PC-3 (cell line): ENCODE data around the gene PIAS4. TPM values are rescaled to one million over a fixed set of nuclear protein-coding genes. Genes with fewer than 3 reads are reported as not detected.
A peak's percentile ranks its signal among the peaks of the same experiment; 100 is the strongest.

Experiments used
- ATAC-seq: fragments of 200-7000 bp; cut with Tn5 transposase; 2 replicates; pipeline ENCODE4 v1.9.1; 2020; ENCODE audit warnings: mild to moderate bottlenecking, moderate library complexity
- BruUV-seq: library from RNA; stranded (reverse); fragments of 400-500 nt; replicated peaks from 2 replicates; lab custom pipeline; 2021; lab: Mats Ljungman, UMichigan
- CTCF ChIA-PET: fragments of 300-600 bp; sonication (Branson Sonifier 250); formaldehyde crosslinking; loops from one replicate; lab custom pipeline; 2022; ENCODE audit warnings: antibody characterized with exemption; lab: Charles Lee
- POLR2A ChIA-PET: fragments of 300-600 bp; sonication (Branson Sonifier 250); formaldehyde crosslinking; loops from one replicate; lab custom pipeline; 2022; ENCODE audit warnings: antibody characterized with exemption; ENCODE audit not compliant: unreplicated experiment; lab: Charles Lee
- DNase-seq: peaks from one replicate; pipeline ENCODE4 v3.0.0-alpha.2; 2015
- H2AFZ ChIP-seq: fragments of 300-600 bp; sonication (generic); 2 replicates; pipeline ENCODE4 v1.6.0; 2016; ENCODE audit warnings: antibody characterized with exemption, low read length
- H3F3A ChIP-seq: fragments of 300-600 bp; sonication (generic); one replicate; pipeline ENCODE4 v1.6.0; 2017; ENCODE audit warnings: antibody characterized with exemption, low read length, control low read depth, mild to moderate bottlenecking; ENCODE audit not compliant: unreplicated experiment
- H3K27ac ChIP-seq: fragments of 300-600 bp; sonication (generic); 2 replicates; pipeline ENCODE4 v1.5.1; 2016; ENCODE audit warnings: mild to moderate bottlenecking, low read length
- H3K27me3 ChIP-seq: fragments of 300-600 bp; sonication (generic); 2 replicates; pipeline ENCODE4 v1.6.1; 2016; ENCODE audit warnings: low read length, mixed read lengths
- H3K36me3 ChIP-seq: fragments of 300-600 bp; sonication (generic); 2 replicates; pipeline ENCODE4 v1.6.1; 2016; ENCODE audit warnings: low read depth, mixed run types, low read length, mixed read lengths
- H3K4me1 ChIP-seq: fragments of 300-600 bp; sonication (generic); 2 replicates; pipeline ENCODE4 v1.5.1; 2016; ENCODE audit warnings: low read length; ENCODE audit not compliant: insufficient read depth
- H3K4me2 ChIP-seq: fragments of 300-600 bp; sonication (generic); 2 replicates; pipeline ENCODE4 v1.6.0; 2016; ENCODE audit warnings: low read length
- H3K4me3 ChIP-seq: fragments of 300-600 bp; sonication (generic); 2 replicates; pipeline ENCODE4 v1.5.1; 2016; ENCODE audit warnings: mild to moderate bottlenecking, low read length, mixed read lengths
- H3K79me2 ChIP-seq: fragments of 300-600 bp; sonication (generic); 2 replicates; pipeline ENCODE4 v1.6.1; 2017; ENCODE audit warnings: low read length, mixed read lengths
- H3K9ac ChIP-seq: fragments of 300-600 bp; sonication (generic); 2 replicates; pipeline ENCODE4 v1.6.0; 2016; ENCODE audit warnings: mild to moderate bottlenecking, low read length
- H3K9me2 ChIP-seq: fragments of 300-600 bp; sonication (generic); replicated peaks from 2 replicates; pipeline ENCODE4 v1.6.1; 2016; ENCODE audit warnings: mixed run types, low read length, mixed read lengths
- H3K9me3 ChIP-seq: fragments of 300-600 bp; sonication (generic); 2 replicates; pipeline ENCODE4 v1.6.1; 2016; ENCODE audit warnings: low read length, mixed read lengths
- H4K20me1 ChIP-seq: fragments of 300-600 bp; sonication (generic); 2 replicates; pipeline ENCODE4 v1.6.1; 2016; ENCODE audit warnings: low read length, mixed read lengths
- CTCF ChIP-seq: fragments of 300-600 bp; sonication (generic); conservative IDR thresholded peaks from 2 replicates; pipeline ENCODE4 v1.5.1; 2017; ENCODE audit warnings: antibody characterized with exemption, low read depth, mild to moderate bottlenecking, low read length
- EZH2 ChIP-seq: fragments of 300-600 bp; sonication (generic); IDR thresholded peaks from one replicate; pipeline ENCODE4 v1.6.1; 2017; ENCODE audit warnings: antibody characterized with exemption, mild to moderate bottlenecking, low read length; ENCODE audit not compliant: unreplicated experiment
- EZH2phosphoT487 ChIP-seq: fragments of 300-600 bp; sonication (generic); IDR thresholded peaks from 2 replicates; pipeline ENCODE4 v1.6.1; 2018; ENCODE audit warnings: mild to moderate bottlenecking, antibody characterized with exemption, low read length, borderline replicate concordance
- intact Hi-C: fragments of 100-400 bp; cut with micrococcal nuclease; formaldehyde crosslinking; loops from 2 replicates; pipeline ENCODE4 v1.9.0; 2023
- total RNA-seq: library from RNA; depleted of rRNA; stranded (reverse); fragments of >200 nt; gene quantifications from 2 replicates; pipeline ENCODE4 v1.2.3, GENCODE V29; 2014

Gene PIAS4
- total RNA-seq, 1 experiment from 2014 or later, result 21.0 TPM

GRCh38 chr19:4077007-4077374 lies 69.5 kb downstream of the PIAS4 start:
- TF ChIP-seq EZH2, result no peak
- TF ChIP-seq EZH2phosphoT487, result no peak
- TF ChIP-seq CTCF, result no peak
- no TSS peak for BruUV-seq
- Histone ChIP-seq H3K4me1 (no peaks in the 10 kb centered on the region), H3F3A (no peaks in the 10 kb centered on the region), H4K20me1 (no peaks in the 10 kb centered on the region), H3K27me3 (no peaks in the 10 kb centered on the region), H3K4me2 (no peak overlapping the region), H3K9ac (no peak overlapping the region), H3K36me3 (no peaks in the 10 kb centered on the region), H3K4me3 (no peak overlapping the region), H2AFZ (no peak overlapping the region), H3K9me3 (no peaks in the 10 kb centered on the region), H3K27ac (no peak overlapping the region), H3K79me2 (no peaks in the 10 kb centered on the region), H3K9me2 (no peaks in the 10 kb centered on the region)
- DNase-seq (no peak), ATAC-seq (no peak)
- intact Hi-C loops, result no loop called here
- ChIA-PET POLR2A (no interaction called here), CTCF (no interaction called here)

- no peaks in the 10 kb centered on the region for H3K9me2 ChIP-seq
- no peaks in the 10 kb centered on the region for H3K27me3 ChIP-seq
- H3K4me2 ChIP-seq, result peak overlapping the region; percentile 51
- no peaks in the 10 kb centered on the region for H3K9me3 ChIP-seq
- ChIA-PET CTCF (no interaction called here), POLR2A (interaction anchor here (0.6 kb wide), 2 partner anchors 34 to 1826 kb away, joined by 3 read pairs; partner anchors contain the start of gene NDUFA11)
- no peak overlapping the region for H3K9ac ChIP-seq
- DNase-seq, result peak; percentile 20
- H3K4me1 ChIP-seq, result no peaks in the 10 kb centered on the region
- TF ChIP-seq EZH2 (no peak), CTCF (no peak), EZH2phosphoT487 (no peak)
- peak overlapping the region; percentile 47; the same call in 1 of the 2 replicates for H3K4me3 ChIP-seq
- intact Hi-C loops, result no loop called here
- no TSS peak for BruUV-seq
- ATAC-seq, result peak; percentile 67
- no peaks in the 10 kb centered on the region for H4K20me1 ChIP-seq
- no peaks in the 10 kb centered on the region for H3K79me2 ChIP-seq
- no peaks in the 10 kb centered on the region for H3F3A ChIP-seq
- H3K36me3 ChIP-seq, result no peaks in the 10 kb centered on the region
- 0 out of 2 replicates have a peak overlapping the region, but pooled peaks have one; percentile 42 for H2AFZ ChIP-seq
- H3K27ac ChIP-seq, result no peak overlapping the region
These were observed 70.5 kb downstream of the PIAS4 start for GRCh38 chr19:4077800-4078684.

GRCh38 chr19:4080473-4080872 lies 72.9 kb downstream of the PIAS4 start:
- H3K36me3 ChIP-seq, result no peaks in the 10 kb centered on the region
- H3K9me3 ChIP-seq, result no peaks in the 10 kb centered on the region
- no TSS peak for BruUV-seq
- H3K9me2 ChIP-seq, result no peaks in the 10 kb centered on the region
- no peak for ATAC-seq
- peaks cover 10% of the 10 kb centered on the region; the same call in 1 of the 2 replicates for H3K4me1 ChIP-seq
- CTCF ChIA-PET, result no interaction called here
- H3K27ac ChIP-seq, result no peak overlapping the region
- TF ChIP-seq EZH2phosphoT487 (no peak), CTCF (no peak), EZH2 (no peak)
- no peaks in the 10 kb centered on the region for H3F3A ChIP-seq
- no peak for DNase-seq
- no peak overlapping the region for H2AFZ ChIP-seq
- H3K4me2 ChIP-seq, result no peak overlapping the region
- intact Hi-C loops, result no loop called here
- POLR2A ChIA-PET, result no interaction called here
- H3K27me3 ChIP-seq, result no peaks in the 10 kb centered on the region
- no peaks in the 10 kb centered on the region for H3K79me2 ChIP-seq
- H4K20me1 ChIP-seq, result no peaks in the 10 kb centered on the region
- H3K9ac ChIP-seq, result no peak overlapping the region
- H3K4me3 ChIP-seq, result no peak overlapping the region
